Measurements from ENCODE around the gene POLR2E.

GRCh38 chr19:1115646-1116420, 20.7 kb upstream of the POLR2E start:
- TF ChIP-seq POLR2A (IDR thresholded peaks at IDR 0.05) (no peak), POLR2AphosphoS5 (IDR thresholded peaks at IDR 0.05) (no peak), EP300 (IDR thresholded peaks at IDR 0.05) (no peak)
- TF ChIP-seq, protein P1, sequence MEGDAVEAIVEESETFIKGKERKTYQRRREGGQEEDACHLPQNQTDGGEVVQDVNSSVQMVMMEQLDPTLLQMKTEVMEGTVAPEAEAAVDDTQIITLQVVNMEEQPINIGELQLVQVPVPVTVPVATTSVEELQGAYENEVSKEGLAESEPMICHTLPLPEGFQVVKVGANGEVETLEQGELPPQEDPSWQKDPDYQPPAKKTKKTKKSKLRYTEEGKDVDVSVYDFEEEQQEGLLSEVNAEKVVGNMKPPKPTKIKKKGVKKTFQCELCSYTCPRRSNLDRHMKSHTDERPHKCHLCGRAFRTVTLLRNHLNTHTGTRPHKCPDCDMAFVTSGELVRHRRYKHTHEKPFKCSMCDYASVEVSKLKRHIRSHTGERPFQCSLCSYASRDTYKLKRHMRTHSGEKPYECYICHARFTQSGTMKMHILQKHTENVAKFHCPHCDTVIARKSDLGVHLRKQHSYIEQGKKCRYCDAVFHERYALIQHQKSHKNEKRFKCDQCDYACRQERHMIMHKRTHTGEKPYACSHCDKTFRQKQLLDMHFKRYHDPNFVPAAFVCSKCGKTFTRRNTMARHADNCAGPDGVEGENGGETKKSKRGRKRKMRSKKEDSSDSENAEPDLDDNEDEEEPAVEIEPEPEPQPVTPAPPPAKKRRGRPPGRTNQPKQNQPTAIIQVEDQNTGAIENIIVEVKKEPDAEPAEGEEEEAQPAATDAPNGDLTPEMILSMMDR (IDR thresholded peaks at IDR 0.05): no peak

Measured in upper lobe of left lung (tissue), 4 donors.